HUES48 (cell line): Measurements from ENCODE around the gene ABCF2.

Source experiments
- H3K27ac ChIP-seq: one replicate; pipeline ENCODE4 v1.7.0; 2013; ENCODE audit warnings: low read depth, low read length, inconsistent platforms
- H3K27me3 ChIP-seq: 2 replicates; pipeline ENCODE4 v1.6.1; 2013; ENCODE audit warnings: mild to moderate bottlenecking, low read length; ENCODE audit not compliant: control insufficient read depth, insufficient read depth
- H3K36me3 ChIP-seq: 2 replicates; pipeline ENCODE4 v1.6.1; 2013; ENCODE audit warnings: low read length; ENCODE audit not compliant: control insufficient read depth, insufficient read depth
- H3K4me1 ChIP-seq: 2 replicates; pipeline ENCODE4 v1.6.1; 2013; ENCODE audit warnings: mild to moderate bottlenecking, low read length; ENCODE audit not compliant: control insufficient read depth, insufficient read depth
- H3K4me3 ChIP-seq: 2 replicates; pipeline ENCODE4 v1.5.1; 2013; ENCODE audit warnings: mild to moderate bottlenecking, low read depth, low read length
- H3K9ac ChIP-seq: 2 replicates; pipeline ENCODE4 v1.6.1; 2013; ENCODE audit warnings: mild to moderate bottlenecking, low read depth, low read length, moderate library complexity
- H3K9me3 ChIP-seq: 2 replicates; pipeline ENCODE4 v1.6.1; 2013; ENCODE audit warnings: low read length; ENCODE audit not compliant: control insufficient read depth, insufficient read depth

The ABCF2 gene

DNA sequence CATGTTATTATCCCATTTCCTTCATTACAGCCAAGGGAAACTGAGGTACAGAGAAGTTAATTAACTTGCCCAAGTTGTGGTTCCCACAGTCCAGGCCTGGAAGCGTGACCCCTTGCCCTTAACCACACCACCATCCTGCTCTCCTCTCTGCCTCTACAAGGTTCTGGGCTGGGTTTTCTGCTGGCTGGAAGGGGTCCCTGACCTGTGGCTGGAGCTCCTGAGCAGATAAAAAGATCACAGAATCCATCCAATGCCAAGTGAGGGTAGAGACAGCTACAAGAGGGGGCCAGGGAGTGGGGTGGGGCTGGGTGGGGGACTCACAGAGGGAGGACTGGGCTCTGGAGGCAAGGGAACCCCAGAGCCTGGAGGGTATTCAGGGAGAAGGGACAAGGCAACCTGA is 49.7 kb downstream of the ABCF2 start:
- Histone ChIP-seq H3K27ac (no peak overlapping the region), H3K9me3 (peaks cover 5% of the 10 kb centered on the region), H3K4me1 (no peaks in the 10 kb centered on the region), H3K27me3 (peaks cover 14% of the 10 kb centered on the region), H3K9ac (no peak overlapping the region), H3K4me3 (no peak overlapping the region), H3K36me3 (no peaks in the 10 kb centered on the region)

DNA sequence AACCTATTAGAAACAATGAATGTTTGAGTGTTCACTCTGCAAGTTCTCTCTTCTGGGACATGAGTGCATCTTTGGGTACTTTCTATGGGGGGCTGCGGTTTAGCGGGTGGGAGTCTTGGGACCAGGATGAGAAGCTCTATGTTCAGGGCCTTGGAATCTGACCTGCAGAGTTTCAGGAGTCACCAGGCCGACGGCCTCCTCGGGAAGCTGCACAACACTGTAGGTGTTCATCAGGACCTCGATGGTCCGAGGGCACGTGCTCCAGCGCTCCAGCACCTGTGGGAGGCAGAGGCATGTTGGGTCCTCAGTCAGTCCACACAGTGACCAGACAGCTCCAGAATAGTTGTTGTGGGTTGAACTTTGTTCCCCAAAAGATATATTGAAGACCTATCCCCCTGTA is 50.6 kb downstream of the ABCF2 start:
- no peaks in the 10 kb centered on the region for H3K36me3 ChIP-seq
- no peak overlapping the region for H3K27ac ChIP-seq
- peaks cover 5% of the 10 kb centered on the region for H3K9me3 ChIP-seq
- no peaks in the 10 kb centered on the region for H3K4me1 ChIP-seq
- no peak overlapping the region for H3K9ac ChIP-seq
- H3K27me3 ChIP-seq: peaks cover 20% of the 10 kb centered on the region
- no peak overlapping the region for H3K4me3 ChIP-seq

GRCh38 chr7:151175793-151176311 is 51.2 kb downstream of the ABCF2 start:
- H3K27me3 ChIP-seq: peaks cover 26% of the 10 kb centered on the region
- peaks cover 5% of the 10 kb centered on the region for H3K9me3 ChIP-seq
- H3K36me3 ChIP-seq: no peaks in the 10 kb centered on the region
- no peaks in the 10 kb centered on the region for H3K4me1 ChIP-seq
- no peak overlapping the region for H3K4me3 ChIP-seq
- no peak overlapping the region for H3K9ac ChIP-seq
- H3K27ac ChIP-seq: no peak overlapping the region

DNA sequence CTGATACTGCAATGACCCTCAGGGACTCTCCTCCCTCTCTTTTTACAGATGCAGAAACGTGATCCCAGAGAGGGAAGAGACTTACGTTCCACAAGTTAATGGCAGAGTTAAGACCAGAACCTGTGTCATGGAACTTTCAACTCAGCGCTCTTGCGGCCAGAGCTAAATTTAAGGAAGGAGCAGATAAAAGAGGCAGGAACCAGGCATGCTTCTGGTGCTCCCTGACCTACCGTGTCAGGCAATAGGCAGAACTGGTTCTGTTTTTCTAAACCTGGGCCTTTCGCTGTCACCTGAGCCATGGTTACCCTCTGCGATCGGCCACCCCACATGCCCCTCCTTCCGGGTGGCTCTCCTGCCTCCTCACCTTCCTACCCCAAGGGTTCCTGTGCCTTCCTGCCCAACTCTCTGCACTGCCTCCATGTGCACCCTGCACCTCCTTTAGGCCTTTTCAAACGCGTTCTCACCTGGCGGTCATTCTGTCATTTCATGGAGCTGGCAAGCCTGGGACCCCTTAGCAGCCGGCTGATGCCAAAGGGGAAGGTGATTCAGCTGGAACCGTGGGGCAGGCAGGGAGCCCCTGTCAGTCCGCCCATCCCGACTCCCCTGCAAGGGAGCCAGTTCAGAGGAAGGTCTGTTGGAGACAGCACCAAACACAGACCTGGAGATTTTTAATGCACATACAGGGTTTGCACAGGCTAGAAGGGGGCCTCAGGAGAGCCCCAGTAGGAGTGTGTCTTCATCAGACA is 51.8 kb downstream of the ABCF2 start:
- peaks cover 5% of the 10 kb centered on the region for H3K9me3 ChIP-seq
- no peak overlapping the region for H3K27ac ChIP-seq
- H3K36me3 ChIP-seq: no peaks in the 10 kb centered on the region
- no peak overlapping the region for H3K9ac ChIP-seq
- no peaks in the 10 kb centered on the region for H3K4me1 ChIP-seq
- no peak overlapping the region for H3K4me3 ChIP-seq
- peaks cover 32% of the 10 kb centered on the region for H3K27me3 ChIP-seq

- Histone ChIP-seq H3K4me3 (no peak overlapping the region), H3K9me3 (peaks cover 5% of the 10 kb centered on the region), H3K36me3 (no peaks in the 10 kb centered on the region), H3K27me3 (peaks cover 40% of the 10 kb centered on the region), H3K9ac (no peak overlapping the region), H3K4me1 (no peaks in the 10 kb centered on the region), H3K27ac (no peak overlapping the region)
Observed at GRCh38 chr7:151174246-151175046, 52.6 kb downstream of the ABCF2 start.

- Histone ChIP-seq H3K27ac (no peak overlapping the region), H3K36me3 (no peaks in the 10 kb centered on the region), H3K4me3 (no peak overlapping the region), H3K9me3 (peaks cover 5% of the 10 kb centered on the region), H3K27me3 (peaks cover 48% of the 10 kb centered on the region), H3K4me1 (no peaks in the 10 kb centered on the region), H3K9ac (no peak overlapping the region)
Observed at GRCh38 chr7:151173386-151174245, 53.4 kb downstream of the ABCF2 start.

DNA sequence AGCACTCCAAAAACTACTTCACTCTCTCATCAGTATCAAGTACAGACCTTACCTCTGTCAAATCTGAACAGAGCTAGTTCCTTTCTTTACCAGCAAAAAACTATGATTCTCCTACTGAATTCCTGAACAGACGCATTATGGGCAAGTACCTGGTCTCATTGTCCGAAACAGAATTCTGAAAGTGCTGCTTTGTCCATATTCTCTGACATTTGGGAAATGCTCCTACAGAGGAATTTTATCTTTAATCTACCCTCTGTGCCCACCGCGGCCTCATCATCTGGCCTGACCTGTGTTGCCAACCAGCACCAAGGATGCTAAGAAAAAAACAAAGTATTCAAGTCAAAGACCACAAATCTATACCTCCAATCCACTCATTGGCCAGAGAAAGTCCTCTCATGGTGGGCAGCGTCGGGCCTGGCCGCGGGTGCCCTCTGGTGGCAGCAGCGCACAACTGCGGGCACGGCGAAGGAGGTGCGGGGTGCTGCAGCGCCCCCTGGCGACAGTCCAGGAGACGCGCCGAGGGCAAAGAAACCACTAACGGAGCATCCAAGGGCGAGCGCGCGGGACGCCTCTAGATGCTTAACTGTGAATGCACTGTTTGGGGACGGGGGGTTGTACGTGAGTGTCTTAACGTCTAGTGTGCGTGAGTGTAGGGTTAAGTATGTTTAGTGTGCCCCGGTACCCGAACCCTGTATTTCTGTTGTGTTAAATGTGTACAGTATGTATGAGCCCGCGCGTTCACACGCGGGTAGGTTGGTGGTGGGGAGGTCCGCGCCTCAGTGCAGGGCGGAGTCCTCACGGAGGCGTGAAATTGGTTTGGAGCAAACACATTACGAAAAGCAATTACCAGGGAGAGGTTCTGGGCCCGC is 54.5 kb downstream of the ABCF2 start:
- Histone ChIP-seq H3K9me3 (peaks cover 5% of the 10 kb centered on the region), H3K4me3 (no peak overlapping the region), H3K36me3 (no peaks in the 10 kb centered on the region), H3K9ac (no peak overlapping the region), H3K27ac (no peak overlapping the region), H3K4me1 (no peaks in the 10 kb centered on the region), H3K27me3 (peaks cover 59% of the 10 kb centered on the region)

GRCh38 chr7:151168787-151169162 is 58.2 kb downstream of the ABCF2 start:
- Histone ChIP-seq H3K4me1 (0 out of 2 replicates have a peak, but pooled peaks cover 4% of the 10 kb centered on the region), H3K27me3 (peaks cover 94% of the 10 kb centered on the region), H3K9me3 (peaks cover 5% of the 10 kb centered on the region)

GRCh38 chr7:151168003-151168786 is 58.8 kb downstream of the ABCF2 start:
- peaks cover 94% of the 10 kb centered on the region for H3K27me3 ChIP-seq
- no peak overlapping the region for H3K9ac ChIP-seq
- H3K9me3 ChIP-seq: peaks cover 3% of the 10 kb centered on the region
- peak overlapping the region; percentile 67 for H3K4me3 ChIP-seq
- H3K4me1 ChIP-seq: 0 out of 2 replicates have a peak, but pooled peaks cover 4% of the 10 kb centered on the region
- H3K27ac ChIP-seq: no peak overlapping the region
- H3K36me3 ChIP-seq: no peaks in the 10 kb centered on the region

More at GRCh38 chr7:151168787-151169162, 58.2 kb downstream of the ABCF2 start:
- Histone ChIP-seq H3K9ac (no peak overlapping the region), H3K36me3 (no peaks in the 10 kb centered on the region), H3K27ac (no peak overlapping the region), H3K4me3 (no peak overlapping the region; the same call in 1 of the 2 replicates)
